Middle frontal gyrus (tissue), 1 donor: ENCODE data around the gene NDUFA8.

ENCODE experiments used
- DNase-seq: peaks from one replicate; pipeline ENCODE4 v3.0.0-alpha.2; 2015; ENCODE audit warnings: low spot score; ENCODE audit errors: extremely low spot score

Gene NDUFA8

GRCh38 chr9:122186301-122186700 is 26.7 kb upstream of the NDUFA8 start:
- DNase-seq, result no peak

- no peak for DNase-seq
These were observed 25.0 kb upstream of the NDUFA8 start for GRCh38 chr9:122184551-122184950.

DNA sequence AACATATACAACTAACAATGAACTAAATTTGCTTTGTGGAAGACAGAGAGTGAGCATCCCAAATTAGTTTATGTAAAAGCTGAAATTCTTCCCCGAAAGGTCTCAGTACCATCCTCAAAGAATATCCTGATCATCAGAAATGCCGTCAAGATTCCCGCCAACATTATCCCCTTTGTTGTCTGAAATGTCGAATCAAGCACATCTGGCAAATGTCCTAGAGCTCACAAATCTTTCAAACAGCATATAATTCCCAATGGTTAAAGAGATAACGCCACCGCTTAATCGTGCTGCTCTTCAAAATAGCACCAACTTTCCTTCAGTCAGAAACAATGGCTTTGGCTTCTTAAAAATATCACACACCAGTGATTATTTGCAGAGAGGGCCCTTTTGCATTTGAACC is 23.9 kb upstream of the NDUFA8 start:
- no peak for DNase-seq

- no peak for DNase-seq
These were observed 21.1 kb upstream of the NDUFA8 start for GRCh38 chr9:122180633-122181032.

GRCh38 chr9:122179690-122180074 is 20.1 kb upstream of the NDUFA8 start:
- DNase-seq, result no peak

DNA sequence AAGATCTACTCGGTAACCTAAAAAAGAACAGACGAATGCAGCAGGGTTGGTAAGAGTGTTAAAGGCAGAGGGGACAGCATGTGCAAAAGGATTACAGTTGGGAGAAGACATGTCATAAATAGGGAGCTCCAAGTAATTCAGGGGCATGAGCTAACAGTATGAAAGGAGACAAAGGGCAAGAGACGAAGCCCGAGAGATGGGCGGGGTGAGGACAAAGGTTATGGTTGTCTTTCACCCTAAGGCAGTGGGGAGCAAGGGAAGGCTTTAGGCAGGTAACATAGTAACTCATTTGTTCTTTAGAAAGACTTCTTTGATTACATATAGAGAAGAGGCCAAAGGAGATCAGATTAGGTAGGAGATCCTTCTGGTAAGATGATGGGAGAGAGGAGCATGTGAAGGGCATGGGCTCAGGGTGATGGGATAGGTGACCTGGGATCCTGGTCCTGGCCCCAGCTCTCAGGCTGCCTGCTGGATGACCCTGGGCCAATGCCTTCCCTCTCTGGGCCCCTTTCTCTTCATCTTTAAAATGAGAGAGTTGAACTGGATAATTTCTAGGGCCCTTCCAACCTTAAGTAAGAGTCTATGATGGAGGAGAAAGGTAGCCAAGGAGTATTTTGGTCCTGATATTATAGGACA is 19.6 kb upstream of the NDUFA8 start:
- DNase-seq, result no peak

- DNase-seq, result no peak
These were observed 17.3 kb upstream of the NDUFA8 start for GRCh38 chr9:122176916-122177315.

DNA sequence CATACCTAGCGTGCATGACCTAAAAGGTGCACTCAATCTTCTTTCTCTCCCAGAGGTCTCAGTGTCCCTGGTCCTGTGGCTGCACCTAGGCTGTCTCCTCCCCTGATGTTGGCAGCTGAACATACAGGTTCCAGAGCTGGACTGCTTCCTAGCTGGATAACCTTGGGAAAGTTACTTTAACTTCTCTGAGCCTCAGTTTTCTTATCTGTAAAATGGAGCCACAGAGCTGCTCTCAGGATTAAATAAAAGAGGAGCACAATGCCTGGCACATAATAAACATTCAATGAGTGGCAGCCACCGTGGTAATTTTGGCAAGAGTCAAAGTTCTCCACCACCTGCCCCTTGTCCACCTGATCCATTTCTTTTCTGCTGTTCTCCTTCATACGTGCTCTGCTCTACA is 14.1 kb upstream of the NDUFA8 start:
- DNase-seq, result no peak

DNA sequence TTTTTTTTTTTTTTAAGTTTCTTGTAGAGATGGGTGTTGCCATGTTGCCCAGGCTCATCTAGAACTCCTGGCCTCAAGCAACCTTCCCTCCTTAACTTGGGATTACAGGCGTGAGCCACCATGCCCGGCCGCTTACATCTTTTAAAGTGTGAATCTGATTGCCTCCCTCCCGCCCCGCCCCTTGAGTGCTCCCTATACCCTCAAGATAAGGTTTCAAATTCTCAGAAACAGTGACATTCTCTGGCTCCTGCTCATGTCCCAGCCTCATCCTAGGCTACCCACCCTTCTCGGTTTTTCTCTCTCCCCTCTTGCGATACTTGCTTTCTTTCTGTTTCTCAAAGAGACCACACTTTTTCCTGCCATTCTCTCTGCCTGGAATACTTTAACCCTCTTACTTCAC is 12.6 kb upstream of the NDUFA8 start:
- no peak for DNase-seq

GRCh38 chr9:122168356-122168755 is 8.8 kb upstream of the NDUFA8 start:
- DNase-seq, result no peak

- no peak for DNase-seq
These were observed 4.7 kb upstream of the NDUFA8 start for GRCh38 chr9:122164286-122164685.

- no peak for DNase-seq
These were observed 2.8 kb upstream of the NDUFA8 start for GRCh38 chr9:122162415-122162814.

DNA sequence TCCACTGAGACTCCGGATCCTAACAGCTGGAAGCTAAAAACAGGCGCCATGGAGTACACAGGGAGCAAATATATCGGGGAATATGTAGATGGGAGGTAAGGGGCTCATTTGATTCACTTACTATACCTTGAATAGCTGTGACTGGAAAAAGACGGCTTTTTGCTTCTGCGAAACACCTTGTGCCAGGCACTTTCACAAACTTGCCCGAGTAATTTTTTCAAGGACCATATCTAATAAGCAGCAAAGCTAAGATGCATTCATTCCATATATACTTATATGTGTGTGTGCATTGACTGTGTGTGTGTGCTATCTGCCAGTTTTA is 307 bp upstream of the NDUFA8 start:
- DNase-seq, result no peak

GRCh38 chr9:122158202-122158601 is 1.4 kb downstream of the NDUFA8 start:
- DNase-seq, result no peak

DNA sequence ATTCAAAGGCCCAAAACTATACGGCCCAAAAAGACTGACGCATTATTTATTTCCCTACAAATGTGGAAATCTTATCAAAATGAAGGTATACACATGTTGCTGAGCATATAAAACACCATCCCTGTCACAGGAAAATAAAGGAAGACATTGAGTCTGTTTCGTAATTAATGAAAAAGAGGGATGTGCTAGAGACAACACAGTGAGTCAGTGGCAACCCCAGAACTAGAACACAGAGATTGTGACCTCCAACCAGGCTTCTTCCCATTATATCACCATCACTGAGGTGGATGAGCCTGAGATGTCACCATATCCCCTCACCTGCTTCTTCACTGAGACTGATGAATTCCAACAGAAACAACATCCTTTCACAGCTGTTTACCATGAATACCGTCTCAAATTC is 3.8 kb downstream of the NDUFA8 start:
- no peak for DNase-seq

DNA sequence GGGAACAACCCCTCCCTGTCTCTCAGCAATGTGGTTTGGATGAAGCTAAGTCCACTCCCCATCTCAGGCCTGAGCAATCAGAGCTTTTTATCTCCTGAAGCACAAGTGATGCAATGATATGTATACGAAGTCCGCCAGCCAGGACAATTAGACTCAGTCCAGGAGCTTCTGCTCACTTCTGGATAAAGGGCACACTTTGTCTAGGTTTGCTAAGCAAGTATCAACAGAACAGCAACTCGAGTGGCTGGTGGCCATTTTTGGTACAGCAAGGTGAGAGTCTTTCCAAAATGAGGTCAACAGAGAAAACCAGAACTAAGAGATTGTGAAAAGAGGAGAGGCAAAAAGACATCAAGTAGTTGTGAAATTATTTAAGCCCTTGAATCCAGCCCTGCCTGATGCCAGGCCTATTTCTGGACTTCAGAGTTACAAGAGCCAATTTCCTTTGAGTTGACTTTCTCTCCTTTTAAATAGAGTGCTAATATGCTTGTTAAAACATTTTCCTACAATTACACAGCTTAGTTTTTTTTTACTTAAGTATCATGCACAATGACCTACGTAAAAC is 8.2 kb downstream of the NDUFA8 start:
- DNase-seq, result no peak

DNA sequence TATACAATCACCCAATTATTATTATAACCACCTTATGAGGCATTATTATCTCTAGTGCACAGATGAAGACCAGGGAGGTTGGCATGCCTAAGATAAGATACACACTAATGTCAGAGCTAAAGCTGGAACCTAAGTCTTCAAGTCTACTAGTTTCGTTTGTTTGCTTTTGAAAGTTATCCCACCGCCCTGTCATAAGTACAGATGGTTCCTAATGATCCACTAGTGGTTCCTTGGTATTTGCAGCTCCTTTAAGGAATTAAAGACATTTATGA is 14.1 kb downstream of the NDUFA8 start:
- DNase-seq, result no peak

GRCh38 chr9:122144836-122145591 is 14.6 kb downstream of the NDUFA8 start:
- DNase-seq, result no peak

DNA sequence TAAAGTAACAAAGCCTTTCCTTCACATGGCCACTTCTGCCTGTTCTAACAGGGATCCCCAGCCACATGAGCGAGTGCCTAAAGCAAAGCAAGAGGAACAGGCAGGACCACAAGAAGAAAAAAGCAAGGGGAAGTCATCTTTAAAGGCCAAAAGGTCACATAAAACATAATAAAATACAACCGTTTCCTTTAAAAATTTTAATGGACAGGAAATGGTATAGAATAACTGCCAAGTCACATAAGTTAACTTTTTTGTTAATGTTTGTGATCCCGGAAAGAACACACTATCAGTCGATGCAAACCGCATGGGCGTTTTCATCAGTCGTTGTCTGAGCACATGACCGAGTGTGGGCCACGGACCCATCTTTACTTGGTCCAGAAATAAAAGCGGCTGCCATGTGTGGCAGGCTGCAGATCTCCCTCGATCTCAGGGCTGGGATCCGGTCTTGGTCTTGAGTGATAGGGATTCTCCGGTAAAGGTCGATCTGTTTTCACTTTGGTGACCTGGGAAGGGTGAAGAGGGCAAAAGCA is 15.6 kb downstream of the NDUFA8 start:
- no peak for DNase-seq

GRCh38 chr9:122143296-122143695 is 16.3 kb downstream of the NDUFA8 start:
- no peak for DNase-seq

DNA sequence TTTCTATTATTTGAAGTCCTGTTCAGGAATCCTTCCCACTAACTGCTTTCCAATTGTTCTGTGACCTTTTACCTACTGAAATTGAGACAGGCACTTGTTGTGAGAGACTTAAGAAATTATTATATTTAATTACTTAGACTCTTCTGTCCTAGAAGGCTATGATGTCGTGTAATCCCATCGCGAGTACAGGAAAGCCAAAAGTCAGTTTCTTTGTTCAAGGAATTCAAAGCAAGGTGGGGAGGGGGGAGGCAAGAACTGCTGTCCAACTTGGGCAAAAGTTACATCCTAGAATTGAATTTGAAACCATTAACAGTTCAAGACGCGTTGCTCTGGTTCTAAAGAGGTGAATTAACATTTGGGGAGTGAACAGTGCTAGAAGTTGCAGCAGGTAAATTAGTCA is 17.9 kb downstream of the NDUFA8 start:
- DNase-seq, result no peak

GRCh38 chr9:122140368-122141193 is 19.0 kb downstream of the NDUFA8 start:
- no peak for DNase-seq
